ENCODE measurements around the gene SLC1A4. TPM values are rescaled to one million over a fixed set of nuclear protein-coding genes. Genes with fewer than 3 reads are reported as not detected.
A peak's percentile ranks its signal among the peaks of the same experiment; 100 is the strongest.
"Not testable (repeated sequence)": the region's sequence is repeated elsewhere in the genome, so short reads cannot be mapped to it uniquely, and the experiment has no call there.

SLC1A4 gene
- total RNA-seq, 1 experiment from 2014 or later, result 8.7 TPM

GRCh38 chr2:64992218-64992617, 3.0 kb downstream of the SLC1A4 start:
- no peak for DNase-seq (ENCODE audit: low spot score)

GRCh38 chr2:64992990-64993389, 3.8 kb downstream of the SLC1A4 start:
- DNase-seq (ENCODE audit: low spot score), result no peak

- no peak for DNase-seq (ENCODE audit: low spot score)
These were observed 5.8 kb downstream of the SLC1A4 start for GRCh38 chr2:64995041-64995440.

- DNase-seq (ENCODE audit: low spot score), result no peak
These were observed 7.7 kb downstream of the SLC1A4 start for GRCh38 chr2:64996871-64997307.

- no peak for DNase-seq (ENCODE audit: low spot score)
These were observed 9.5 kb downstream of the SLC1A4 start for GRCh38 chr2:64998658-64999061.

- no peak for DNase-seq (ENCODE audit: low spot score)
These were observed 10.6 kb downstream of the SLC1A4 start for GRCh38 chr2:64999754-65000153.

GRCh38 chr2:65000644-65001043, 11.4 kb downstream of the SLC1A4 start:
- no peak for DNase-seq (ENCODE audit: low spot score)

GRCh38 chr2:65003037-65003436, 13.8 kb downstream of the SLC1A4 start:
- no peak for DNase-seq (ENCODE audit: low spot score)

- not testable (repeated sequence) for DNase-seq (ENCODE audit: low spot score)
These were observed 15.0 kb downstream of the SLC1A4 start for GRCh38 chr2:65004232-65004631.

GRCh38 chr2:65013776-65014175, 24.6 kb downstream of the SLC1A4 start:
- DNase-seq (ENCODE audit: low spot score), result no peak

- no peak for DNase-seq (ENCODE audit: low spot score)
These were observed 26.5 kb downstream of the SLC1A4 start for GRCh38 chr2:65015731-65016130.

- DNase-seq (ENCODE audit: low spot score), result no peak
These were observed 27.6 kb downstream of the SLC1A4 start for GRCh38 chr2:65016789-65017188.

GRCh38 chr2:65017335-65017734, 28.1 kb downstream of the SLC1A4 start:
- peak; percentile 26 for DNase-seq (ENCODE audit: low spot score)

- DNase-seq (ENCODE audit: low spot score), result no peak
These were observed 29.0 kb downstream of the SLC1A4 start for GRCh38 chr2:65018141-65018582.

GRCh38 chr2:65019010-65019409, 29.8 kb downstream of the SLC1A4 start:
- DNase-seq (ENCODE audit: low spot score), result no peak

- DNase-seq (ENCODE audit: low spot score), result no peak
These were observed 30.5 kb downstream of the SLC1A4 start for GRCh38 chr2:65019675-65020195.

GRCh38 chr2:65020251-65020650, 31.1 kb downstream of the SLC1A4 start:
- not testable (repeated sequence) for DNase-seq (ENCODE audit: low spot score)

- DNase-seq (ENCODE audit: low spot score), result no peak
These were observed 31.8 kb downstream of the SLC1A4 start for GRCh38 chr2:65020943-65021528.

- DNase-seq (ENCODE audit: low spot score), result no peak
These were observed 32.5 kb downstream of the SLC1A4 start for GRCh38 chr2:65021709-65022108.

- DNase-seq (ENCODE audit: low spot score), result no peak
These were observed 33.0 kb downstream of the SLC1A4 start for GRCh38 chr2:65022189-65022588.

- no peak for DNase-seq (ENCODE audit: low spot score)
These were observed 34.5 kb downstream of the SLC1A4 start for GRCh38 chr2:65023742-65024141.

GRCh38 chr2:65024149-65024829, 35.1 kb downstream of the SLC1A4 start:
- no peak for DNase-seq (ENCODE audit: low spot score)

GRCh38 chr2:65025453-65026123, 36.4 kb downstream of the SLC1A4 start:
- no peak for DNase-seq (ENCODE audit: low spot score)
